Activated T-helper 1 cell treated with anti-CD3 and anti-CD28 coated beads, Interleukin-12 subunit alpha, Interleukin-12 subunit beta, Interleukin-2, Interleukin-4 antibody, amounts not matched to agents 30 ng/mL and 10 ng/mL and 1 ng/mL, durations not matched to agents 14 hours and 24 hours and 36 hours (primary cell): Measurements from ENCODE around the gene RANBP3. TPM values are rescaled to one million over a fixed set of nuclear protein-coding genes. Genes with fewer than 3 reads are reported as not detected.
A peak's percentile ranks its signal among the peaks of the same experiment; 100 is the strongest.
"Not testable (repeated sequence)": the region's sequence is repeated elsewhere in the genome, so short reads cannot be mapped to it uniquely, and the experiment has no call there.

Experiments
- DNase-seq: peaks from one replicate; pipeline ENCODE4 v3.0.0; 2021; ENCODE audit warnings: low spot score
- H3K27ac Mint-ChIP-seq: one replicate; pipeline ENCODE4 v1.8.0; 2021; ENCODE audit warnings: mild to moderate bottlenecking, mixed read lengths
- H3K27me3 Mint-ChIP-seq: one replicate; pipeline ENCODE4 v1.8.0; 2022; ENCODE audit warnings: mild to moderate bottlenecking, moderate library complexity, mixed read lengths; ENCODE audit not compliant: insufficient read depth
- H3K36me3 Mint-ChIP-seq: one replicate; pipeline ENCODE4 v1.8.0; 2021; ENCODE audit warnings: low read depth, mixed read lengths
- H3K4me1 Mint-ChIP-seq: one replicate; pipeline ENCODE4 v1.8.0; 2021; ENCODE audit warnings: low read depth, mixed read lengths
- H3K4me3 Mint-ChIP-seq: one replicate; pipeline ENCODE4 v1.8.0; 2021; ENCODE audit warnings: mild to moderate bottlenecking, moderate library complexity, mixed read lengths
- H3K9me3 Mint-ChIP-seq: one replicate; pipeline ENCODE4 v1.8.0; 2021; ENCODE audit warnings: mixed read lengths
- intact Hi-C: fragments of 100-400 bp; cut with micrococcal nuclease; formaldehyde crosslinking; loops from one replicate; pipeline ENCODE4 v1.15.1; 2024
- total RNA-seq: library from RNA; stranded (reverse); gene quantifications from 2 replicates; pipeline ENCODE4 v1.2.3, GENCODE V29; 2022

Gene RANBP3, protein sequence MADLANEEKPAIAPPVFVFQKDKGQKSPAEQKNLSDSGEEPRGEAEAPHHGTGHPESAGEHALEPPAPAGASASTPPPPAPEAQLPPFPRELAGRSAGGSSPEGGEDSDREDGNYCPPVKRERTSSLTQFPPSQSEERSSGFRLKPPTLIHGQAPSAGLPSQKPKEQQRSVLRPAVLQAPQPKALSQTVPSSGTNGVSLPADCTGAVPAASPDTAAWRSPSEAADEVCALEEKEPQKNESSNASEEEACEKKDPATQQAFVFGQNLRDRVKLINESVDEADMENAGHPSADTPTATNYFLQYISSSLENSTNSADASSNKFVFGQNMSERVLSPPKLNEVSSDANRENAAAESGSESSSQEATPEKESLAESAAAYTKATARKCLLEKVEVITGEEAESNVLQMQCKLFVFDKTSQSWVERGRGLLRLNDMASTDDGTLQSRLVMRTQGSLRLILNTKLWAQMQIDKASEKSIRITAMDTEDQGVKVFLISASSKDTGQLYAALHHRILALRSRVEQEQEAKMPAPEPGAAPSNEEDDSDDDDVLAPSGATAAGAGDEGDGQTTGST
- total RNA-seq: 122 and 126 TPM in 2 replicates

DNA sequence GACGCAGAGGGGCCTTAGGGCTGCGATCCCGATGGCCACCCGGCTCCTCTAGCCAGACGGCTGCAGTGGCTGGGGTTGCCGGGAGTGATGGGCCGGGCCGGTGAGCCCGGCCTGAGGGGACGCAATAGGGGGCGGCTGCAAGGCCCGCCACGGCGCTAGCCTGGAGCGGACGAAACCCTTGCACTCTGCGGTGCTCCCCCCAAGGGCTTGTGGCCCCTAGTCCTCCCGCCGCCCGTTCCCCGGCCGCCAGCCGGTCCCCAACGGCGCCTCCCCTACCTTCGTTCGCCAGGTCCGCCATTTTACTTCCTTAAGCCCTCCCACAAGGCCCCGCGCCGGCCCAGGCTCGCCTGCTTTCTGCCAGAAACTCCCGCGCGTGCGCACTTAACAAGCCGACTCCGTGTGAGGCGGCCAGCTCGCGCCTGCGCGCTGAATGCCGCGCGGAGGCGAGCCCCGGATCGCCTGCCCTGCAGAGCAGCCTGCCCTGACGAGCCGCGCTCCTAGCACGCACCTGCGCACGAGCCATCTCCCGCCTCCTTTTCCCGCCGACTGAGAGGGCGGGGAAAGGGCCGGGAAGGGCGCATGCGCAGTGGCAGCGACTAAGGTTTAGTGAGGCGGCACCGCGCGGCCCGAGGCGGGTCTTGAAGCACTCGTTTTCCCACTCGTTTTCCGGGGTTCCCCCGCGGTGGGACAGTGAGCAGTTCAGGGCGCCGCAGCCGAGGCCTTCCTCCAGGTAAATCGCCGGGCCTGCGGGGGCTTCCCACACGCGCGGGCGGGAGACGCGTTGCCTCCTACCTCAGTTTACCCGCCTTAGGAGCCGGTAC is at the start of gene RANBP3:
Gene RANBP3, minus strand, starts transcription at position 356 of the 821 bp plus-strand sequence. Its CDS starts 58 bp downstream, at position 298.
- Mint-ChIP-seq H3K27me3 (no peaks in the 10 kb centered on the region), H3K36me3 (peaks cover 27% of the 10 kb centered on the region), H3K4me3 (peak within 1 kb of the TSS; percentile 98), H3K27ac (peak within 1 kb of the TSS; percentile 92), H3K4me1 (peaks cover 54% of the 10 kb centered on the region), H3K9me3 (no peaks in the 10 kb centered on the region)
- DNase-seq: peak; percentile 100
- intact Hi-C loops: loop anchor here (1.0 to 5.0 kb wide), 10 partner anchors 10 to 384 kb away; partner anchors contain the start of genes CATSPERD, CLPP, HSD11B1L and LONP1

DNA sequence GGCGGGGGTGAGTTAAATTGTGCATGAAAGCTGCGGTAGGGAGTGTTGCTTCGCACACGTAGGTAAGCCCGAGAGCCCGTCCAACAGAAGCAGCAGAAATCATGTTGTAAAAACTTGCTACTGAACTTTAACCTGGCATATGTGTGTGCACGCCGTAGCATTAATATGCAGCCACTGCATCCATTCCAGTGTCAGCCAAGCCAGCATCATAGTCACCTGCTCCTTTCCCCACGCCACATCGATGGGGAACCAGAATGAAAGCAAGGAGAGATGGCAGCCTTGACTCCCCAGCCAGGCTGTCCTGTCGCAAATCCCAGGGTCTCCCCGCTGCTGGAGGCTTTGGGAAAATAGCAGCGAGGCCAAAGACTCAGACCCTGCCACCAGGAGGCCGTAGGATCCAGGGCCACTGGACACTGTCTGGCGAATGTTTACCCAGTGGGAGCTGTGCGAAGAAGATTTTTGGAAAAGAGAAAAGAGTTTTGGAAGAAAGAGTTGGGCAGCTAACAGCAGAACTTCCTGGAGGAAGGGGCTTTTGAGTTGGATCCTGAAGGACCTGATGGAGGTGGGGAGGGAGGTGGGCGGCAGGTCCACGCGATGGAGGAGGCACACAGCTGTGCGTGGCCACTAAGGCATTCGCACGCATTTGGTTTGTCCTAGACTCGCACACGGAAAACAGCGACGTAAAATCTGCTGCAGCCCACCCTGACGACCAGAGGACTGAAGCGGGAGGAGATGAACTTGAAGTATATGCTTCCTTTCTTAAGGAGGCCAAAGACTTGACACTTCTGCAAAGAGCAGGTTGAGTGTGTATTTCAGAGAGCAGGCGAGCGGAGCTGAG is 48.7 kb upstream of the RANBP3 start:
- Mint-ChIP-seq H3K27ac (no peak overlapping the region), H3K36me3 (no peaks in the 10 kb centered on the region), H3K4me3 (no peak overlapping the region), H3K9me3 (no peaks in the 10 kb centered on the region), H3K27me3 (peaks cover 2% of the 10 kb centered on the region), H3K4me1 (no peaks in the 10 kb centered on the region)
- intact Hi-C loops: no loop called here
- DNase-seq: no peak

DNA sequence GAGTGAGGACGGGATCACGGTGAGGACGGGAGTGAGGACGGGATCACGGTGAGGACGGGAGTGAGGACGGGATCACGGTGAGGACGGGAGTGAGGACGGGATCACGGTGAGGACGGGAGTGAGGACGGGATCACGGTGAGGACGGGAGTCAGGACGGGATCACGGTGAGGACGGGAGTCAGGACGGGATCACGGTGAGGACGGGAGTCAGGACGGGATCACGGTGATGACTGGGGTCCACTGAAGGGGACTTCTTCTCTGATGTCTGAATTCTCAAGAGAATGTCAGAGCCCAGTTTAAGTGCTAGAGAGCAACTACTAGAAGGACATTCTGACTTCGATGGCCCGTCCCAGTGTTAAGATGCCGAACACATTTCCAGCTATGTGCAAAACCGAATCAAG is 46.8 kb upstream of the RANBP3 start:
- H3K4me1 Mint-ChIP-seq, H3K9me3 Mint-ChIP-seq, DNase-seq, intact Hi-C loops, H3K36me3 Mint-ChIP-seq, H3K27ac Mint-ChIP-seq, H3K4me3 Mint-ChIP-seq, H3K27me3 Mint-ChIP-seq: not testable (repeated sequence)

DNA sequence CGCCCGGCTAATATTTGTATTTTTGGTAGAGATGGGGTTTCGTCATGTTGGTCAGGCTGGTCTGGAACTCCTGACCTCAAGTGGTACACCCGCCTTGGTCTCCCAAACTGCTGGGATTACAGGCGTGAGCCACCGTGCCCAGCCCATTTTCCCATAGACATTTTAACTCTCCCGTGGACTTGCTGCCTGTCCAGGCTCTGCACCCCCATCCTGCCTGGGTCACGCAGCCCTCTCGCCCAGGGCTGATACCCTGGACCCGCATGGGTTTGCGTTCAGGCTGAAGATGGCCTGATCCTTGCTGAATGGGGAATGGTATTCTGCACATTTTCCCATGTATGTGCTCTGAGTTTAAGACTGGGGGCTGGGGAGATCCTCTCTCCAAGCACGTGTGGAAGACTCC is 46.0 kb upstream of the RANBP3 start:
- Mint-ChIP-seq H3K4me1 (no peaks in the 10 kb centered on the region), H3K4me3 (no peak overlapping the region), H3K9me3 (no peaks in the 10 kb centered on the region), H3K27me3 (peaks cover 2% of the 10 kb centered on the region), H3K27ac (no peak overlapping the region), H3K36me3 (no peaks in the 10 kb centered on the region)
- intact Hi-C loops: no loop called here
- no peak for DNase-seq

DNA sequence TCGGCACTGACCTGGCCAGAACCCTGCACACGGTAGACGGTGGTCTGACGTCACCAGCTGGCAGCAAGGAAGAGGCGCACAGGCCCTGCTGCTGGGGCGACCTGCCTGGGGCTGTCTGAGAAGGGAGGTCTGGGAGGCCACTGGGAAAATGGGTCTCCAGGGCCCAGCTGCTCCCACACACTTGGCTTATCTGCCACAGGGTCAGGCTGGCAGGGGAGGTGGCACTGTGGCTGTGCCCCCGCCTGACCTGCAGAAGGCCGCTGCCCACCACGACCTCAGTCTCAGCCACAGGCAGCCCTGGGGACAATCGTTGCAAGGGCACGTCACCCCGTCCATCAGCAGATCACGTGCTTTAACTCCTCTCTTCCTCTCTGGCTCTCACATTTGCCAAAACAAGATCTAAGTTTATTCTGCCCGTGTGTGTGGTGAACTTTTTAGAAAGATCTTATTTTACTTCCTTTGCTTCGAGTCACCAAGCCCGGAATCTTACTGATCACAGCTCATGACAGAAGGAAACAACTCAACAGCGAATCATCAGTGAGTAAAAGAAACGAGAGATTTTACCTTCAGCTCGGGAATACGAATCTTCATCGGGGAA is 45.2 kb upstream of the RANBP3 start:
- intact Hi-C loops: no loop called here
- Mint-ChIP-seq H3K4me1 (no peaks in the 10 kb centered on the region), H3K27ac (no peak overlapping the region), H3K27me3 (peaks cover 2% of the 10 kb centered on the region), H3K9me3 (no peaks in the 10 kb centered on the region), H3K4me3 (no peak overlapping the region), H3K36me3 (no peaks in the 10 kb centered on the region)
- DNase-seq: no peak

DNA sequence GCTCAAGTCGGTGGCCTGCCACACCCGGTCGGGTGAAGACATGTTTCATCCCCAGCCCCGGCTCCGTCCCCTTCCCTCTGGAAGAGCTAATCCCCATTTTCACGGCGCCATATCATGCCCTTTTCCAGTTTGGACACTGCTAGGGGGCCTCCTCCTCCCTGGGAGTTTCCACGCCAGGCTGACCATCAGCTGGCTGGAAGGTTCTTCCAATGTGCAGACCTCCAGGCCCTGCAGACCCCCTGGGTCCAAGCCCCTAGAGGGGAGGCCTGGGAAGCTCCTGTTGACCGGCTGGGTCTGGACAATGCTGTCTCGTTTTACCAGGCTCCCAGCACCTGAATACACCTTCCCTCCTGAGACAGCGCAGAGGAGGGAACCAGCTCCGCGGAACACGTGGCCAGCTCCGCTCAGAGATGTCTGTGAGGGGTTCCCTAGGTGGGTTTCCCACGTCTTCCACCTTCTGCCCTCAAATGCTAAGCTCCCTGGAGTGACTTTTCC is 44.7 kb upstream of the RANBP3 start:
- DNase-seq: no peak
- Mint-ChIP-seq H3K27me3 (peaks cover 2% of the 10 kb centered on the region), H3K4me3 (no peak overlapping the region), H3K9me3 (no peaks in the 10 kb centered on the region), H3K27ac (no peak overlapping the region), H3K36me3 (no peaks in the 10 kb centered on the region), H3K4me1 (no peaks in the 10 kb centered on the region)
- intact Hi-C loops: loop anchor here (1.0 kb wide), 3 partner anchors 35 to 218 kb away; no protein-coding TSS in a partner anchor

DNA sequence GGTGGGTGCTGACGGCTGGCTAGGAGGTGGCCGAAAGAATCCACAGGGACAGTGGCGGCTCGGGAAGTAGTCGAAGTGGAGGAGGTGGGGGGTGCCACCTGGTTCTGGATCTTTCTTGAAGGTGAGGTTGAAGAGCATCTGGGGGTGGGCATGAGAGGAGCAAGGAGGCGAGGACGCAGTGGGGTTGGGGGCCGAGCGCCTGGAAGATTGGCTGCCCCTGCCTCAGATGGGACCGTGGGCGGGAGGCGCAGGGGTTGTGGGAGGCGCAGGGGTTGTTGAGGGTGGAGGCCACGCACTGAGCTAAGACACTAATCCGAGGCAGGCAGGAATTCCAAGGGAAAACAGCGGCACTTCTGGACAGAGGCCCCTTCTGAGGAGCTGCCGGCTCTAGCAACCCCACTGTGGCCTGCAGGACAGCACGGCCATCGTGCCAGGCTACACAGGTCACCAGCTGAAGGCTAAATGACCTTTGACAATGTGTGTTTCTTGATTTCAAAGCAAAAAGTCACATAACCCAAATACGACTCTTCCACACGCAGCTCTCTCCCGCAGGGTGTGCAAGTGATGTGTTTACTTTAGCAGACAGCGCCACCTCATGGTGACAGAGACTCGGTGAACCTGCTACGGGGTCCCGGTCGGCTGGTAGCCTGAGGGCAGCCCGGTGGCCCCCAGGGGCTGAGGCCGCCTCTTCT is 44.1 kb upstream of the RANBP3 start:
- intact Hi-C loops: loop anchor here (1.0 kb wide), 3 partner anchors 35 to 218 kb away; no protein-coding TSS in a partner anchor

DNA sequence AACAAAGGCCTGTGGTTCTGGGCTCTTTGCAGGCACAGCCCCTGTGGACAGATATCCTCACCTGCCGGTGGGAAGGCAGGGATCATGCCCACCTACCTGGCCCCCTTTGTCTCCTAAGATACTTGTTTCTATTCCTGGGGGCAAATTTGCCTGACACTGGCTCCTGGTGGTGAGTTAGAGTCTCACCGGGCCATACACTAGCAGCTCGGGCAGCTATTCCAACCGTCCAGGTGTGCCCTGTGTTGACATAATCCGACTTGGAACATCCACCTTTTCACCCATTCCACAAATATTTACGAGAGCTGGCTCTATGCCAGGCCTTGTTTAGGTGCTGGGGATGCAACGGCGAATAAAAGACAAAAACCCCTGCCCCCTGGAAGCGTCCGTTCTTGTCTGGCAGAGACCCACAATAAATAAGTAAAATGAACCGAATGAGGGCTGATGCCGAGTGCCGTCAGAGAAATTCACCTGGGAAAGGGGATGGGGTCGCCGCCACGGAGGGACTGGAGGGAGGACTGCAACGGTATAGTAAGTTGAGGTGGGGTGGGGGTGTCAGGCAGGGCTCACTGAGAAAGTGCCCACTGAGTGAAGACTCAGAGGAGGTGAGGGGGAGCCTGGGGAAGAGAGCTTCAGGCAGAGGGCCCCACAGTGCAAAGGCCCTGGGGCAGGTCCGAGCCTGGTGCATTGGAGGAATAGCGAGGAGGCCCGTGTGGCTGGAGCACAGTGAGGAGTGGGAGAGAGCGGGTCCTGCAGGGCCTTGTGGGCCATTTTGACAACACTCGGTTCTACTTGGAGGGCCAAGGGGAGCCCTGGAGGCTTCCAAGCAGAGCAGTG is 43.2 kb upstream of the RANBP3 start:
- H3K27ac Mint-ChIP-seq: no peak overlapping the region
- no peaks in the 10 kb centered on the region for H3K4me1 Mint-ChIP-seq
- intact Hi-C loops: no loop called here
- peaks cover 2% of the 10 kb centered on the region for H3K27me3 Mint-ChIP-seq
- no peaks in the 10 kb centered on the region for H3K9me3 Mint-ChIP-seq
- no peaks in the 10 kb centered on the region for H3K36me3 Mint-ChIP-seq
- no peak for DNase-seq
- no peak overlapping the region for H3K4me3 Mint-ChIP-seq

More for the DNA sequence above, 44.1 kb upstream of the RANBP3 start:
- peaks cover 2% of the 10 kb centered on the region for H3K27me3 Mint-ChIP-seq
- H3K4me3 Mint-ChIP-seq: no peak overlapping the region
- no peaks in the 10 kb centered on the region for H3K36me3 Mint-ChIP-seq
- no peaks in the 10 kb centered on the region for H3K4me1 Mint-ChIP-seq
- H3K27ac Mint-ChIP-seq: no peak overlapping the region
- peak; percentile 68 for DNase-seq
- H3K9me3 Mint-ChIP-seq: no peaks in the 10 kb centered on the region

DNA sequence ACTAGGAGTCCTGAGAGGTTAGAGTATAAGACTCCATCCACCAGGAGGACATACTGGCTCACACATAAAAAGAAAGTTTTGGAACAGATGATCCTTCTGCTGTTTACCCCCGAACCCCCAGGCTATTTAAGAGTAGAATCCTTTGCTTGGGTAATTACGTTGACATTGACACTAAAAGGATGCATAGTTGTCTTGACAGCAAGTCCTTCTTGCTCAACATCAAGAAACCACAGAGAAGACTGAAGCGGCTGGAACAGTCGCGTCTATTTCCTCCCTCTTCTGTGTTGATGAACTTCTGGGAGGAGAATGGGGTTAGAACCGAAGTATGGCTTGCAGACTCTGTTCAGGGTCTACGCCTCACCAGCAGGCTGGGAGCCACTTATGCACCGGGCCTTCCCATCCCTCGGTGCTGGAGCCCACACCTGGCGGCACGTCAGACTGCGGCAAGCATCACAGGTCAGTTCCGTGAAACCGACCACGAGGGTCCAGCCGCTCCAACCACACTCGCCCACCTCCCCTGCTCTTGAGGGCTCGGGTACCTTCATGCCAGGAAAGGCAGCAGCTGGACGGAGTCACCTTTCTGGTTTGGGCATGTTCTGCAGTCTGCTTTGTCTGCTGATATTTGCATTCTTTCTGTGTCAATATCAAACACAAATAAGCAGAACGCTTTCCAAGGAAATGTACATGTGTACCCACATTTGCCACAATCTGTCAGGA is 42.4 kb upstream of the RANBP3 start:
- peaks cover 2% of the 10 kb centered on the region for H3K27me3 Mint-ChIP-seq
- no peak for DNase-seq
- intact Hi-C loops: no loop called here
- H3K36me3 Mint-ChIP-seq: no peaks in the 10 kb centered on the region
- no peaks in the 10 kb centered on the region for H3K9me3 Mint-ChIP-seq
- no peak overlapping the region for H3K27ac Mint-ChIP-seq
- H3K4me3 Mint-ChIP-seq: no peak overlapping the region
- no peaks in the 10 kb centered on the region for H3K4me1 Mint-ChIP-seq

DNA sequence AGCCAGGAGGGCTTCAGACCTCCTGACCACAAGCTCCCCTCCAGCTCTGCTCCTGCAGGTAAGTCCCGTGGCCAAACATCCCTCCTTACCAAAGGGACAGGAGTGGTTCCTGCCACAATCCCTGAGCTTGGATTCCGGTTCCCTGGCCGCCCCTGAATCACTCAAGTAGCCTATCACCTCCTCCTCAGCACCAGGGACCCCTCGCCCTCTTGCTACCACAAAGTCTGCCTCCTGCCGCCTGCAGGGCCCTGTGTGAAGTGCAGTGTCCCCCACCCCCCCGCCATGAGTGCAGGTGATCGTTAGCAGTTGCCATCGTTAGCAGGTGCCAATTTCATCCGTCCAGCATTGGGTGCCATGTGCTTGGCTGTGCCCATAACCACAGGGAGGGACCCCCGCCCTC is 40.8 kb upstream of the RANBP3 start:
- Mint-ChIP-seq H3K27ac (no peak overlapping the region), H3K27me3 (peaks cover 2% of the 10 kb centered on the region), H3K4me3 (no peak overlapping the region), H3K36me3 (no peaks in the 10 kb centered on the region), H3K4me1 (no peaks in the 10 kb centered on the region), H3K9me3 (no peaks in the 10 kb centered on the region)
- DNase-seq: no peak
- intact Hi-C loops: no loop called here
